ENCODE results near the gene PECR. TPM values are rescaled to one million over a fixed set of nuclear protein-coding genes. Genes with fewer than 3 reads are reported as not detected.
"Not testable (repeated sequence)": the region's sequence is repeated elsewhere in the genome, so short reads cannot be mapped to it uniquely, and the experiment has no call there.

Gene PECR
- total and polyA plus RNA-seq, 4 donors: 31.8 to 152 (median 65.5) TPM

DNA sequence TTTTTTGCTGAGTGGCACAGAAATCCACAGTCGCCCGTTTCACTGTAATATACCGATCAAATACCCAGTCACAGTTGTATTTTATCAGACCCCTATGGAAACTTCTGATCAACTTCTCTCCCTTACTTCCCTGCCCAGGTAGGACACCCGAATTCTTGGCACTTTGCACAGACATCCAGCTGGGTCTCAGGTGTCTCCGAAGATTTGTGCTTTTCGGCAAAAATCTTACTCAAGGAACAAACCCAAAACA is 68.9 kb downstream of the PECR start (continued):
- TF ChIP-seq, protein P1, sequence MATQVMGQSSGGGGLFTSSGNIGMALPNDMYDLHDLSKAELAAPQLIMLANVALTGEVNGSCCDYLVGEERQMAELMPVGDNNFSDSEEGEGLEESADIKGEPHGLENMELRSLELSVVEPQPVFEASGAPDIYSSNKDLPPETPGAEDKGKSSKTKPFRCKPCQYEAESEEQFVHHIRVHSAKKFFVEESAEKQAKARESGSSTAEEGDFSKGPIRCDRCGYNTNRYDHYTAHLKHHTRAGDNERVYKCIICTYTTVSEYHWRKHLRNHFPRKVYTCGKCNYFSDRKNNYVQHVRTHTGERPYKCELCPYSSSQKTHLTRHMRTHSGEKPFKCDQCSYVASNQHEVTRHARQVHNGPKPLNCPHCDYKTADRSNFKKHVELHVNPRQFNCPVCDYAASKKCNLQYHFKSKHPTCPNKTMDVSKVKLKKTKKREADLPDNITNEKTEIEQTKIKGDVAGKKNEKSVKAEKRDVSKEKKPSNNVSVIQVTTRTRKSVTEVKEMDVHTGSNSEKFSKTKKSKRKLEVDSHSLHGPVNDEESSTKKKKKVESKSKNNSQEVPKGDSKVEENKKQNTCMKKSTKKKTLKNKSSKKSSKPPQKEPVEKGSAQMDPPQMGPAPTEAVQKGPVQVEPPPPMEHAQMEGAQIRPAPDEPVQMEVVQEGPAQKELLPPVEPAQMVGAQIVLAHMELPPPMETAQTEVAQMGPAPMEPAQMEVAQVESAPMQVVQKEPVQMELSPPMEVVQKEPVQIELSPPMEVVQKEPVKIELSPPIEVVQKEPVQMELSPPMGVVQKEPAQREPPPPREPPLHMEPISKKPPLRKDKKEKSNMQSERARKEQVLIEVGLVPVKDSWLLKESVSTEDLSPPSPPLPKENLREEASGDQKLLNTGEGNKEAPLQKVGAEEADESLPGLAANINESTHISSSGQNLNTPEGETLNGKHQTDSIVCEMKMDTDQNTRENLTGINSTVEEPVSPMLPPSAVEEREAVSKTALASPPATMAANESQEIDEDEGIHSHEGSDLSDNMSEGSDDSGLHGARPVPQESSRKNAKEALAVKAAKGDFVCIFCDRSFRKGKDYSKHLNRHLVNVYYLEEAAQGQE (IDR thresholded peaks at IDR 0.05): no peak

DNA sequence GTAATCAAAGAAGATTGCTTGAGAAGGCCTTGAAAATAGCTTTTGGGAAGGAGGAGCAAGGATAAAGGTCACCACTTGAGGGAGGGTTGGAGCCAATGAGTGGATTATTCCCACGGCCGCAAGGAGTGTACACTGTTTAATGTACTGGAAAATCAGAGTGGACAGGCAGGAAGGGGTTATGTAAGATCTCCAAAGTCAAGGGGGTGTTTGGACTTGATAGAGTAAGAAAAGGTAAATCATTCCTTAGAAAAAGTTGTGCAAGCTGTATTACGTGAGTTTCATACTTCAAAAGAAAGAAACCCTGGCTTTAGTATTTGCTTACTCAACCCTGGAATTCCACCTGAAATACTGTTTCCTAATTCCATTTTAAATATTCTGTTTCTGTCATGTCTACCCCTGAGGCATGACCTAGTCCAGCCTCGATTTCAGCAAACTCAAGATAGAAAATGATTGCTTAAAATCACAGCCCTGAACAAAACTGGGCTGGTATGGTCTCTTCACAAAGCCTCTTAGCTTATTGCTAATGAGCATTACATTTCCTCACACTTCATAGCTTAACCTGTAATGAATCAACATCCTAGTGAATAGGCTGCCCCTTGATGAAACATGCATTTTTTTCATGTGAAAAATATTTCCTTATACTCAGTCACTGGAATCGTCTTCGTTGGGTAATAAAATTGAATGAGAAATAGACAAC is 69.3 kb downstream of the PECR start:
- Histone ChIP-seq H3K4me1 (ENCODE audit: control insufficient read depth in 4 of 4, insufficient read depth in 4 of 4, low read length in 3 of 4) (peaks cover 5 to 22% (median 14%) of the 10 kb centered on the region in 4 donors), H3K36me3 (ENCODE audit: control insufficient read depth in 4 of 4, insufficient read depth in 3 of 4, low read depth in 1 of 4, low read length in 3 of 4) (peaks cover 0 to 8% (median 3%) of the 10 kb centered on the region in 4 donors), H3K27me3 (ENCODE audit: control insufficient read depth in 4 of 4, insufficient read depth in 4 of 4, low read length in 3 of 4) (no peaks in the 10 kb centered on the region), H3K4me3 (ENCODE audit: low read depth in 1 of 3, low read length in 3 of 3) (no peak overlapping the region), H3K9me3 (ENCODE audit: control insufficient read depth in 4 of 4, low read length in 3 of 4) (no peaks in the 10 kb centered on the region), H3K9ac (ENCODE audit: low read depth in 1 of 2, low read length in 2 of 2) (no peak overlapping the region), H3K27ac (ENCODE audit: low read depth in 1 of 2, low read length in 2 of 2) (peak overlapping the region; percentile 65 to 71)
- no peak for DNase-seq (ENCODE audit: low spot score)
- 34% methylated on average over 6 of the region's 6 CpGs for WGBS
- TF ChIP-seq HNF4A (conservative IDR thresholded peaks at IDR 0.05): peak in 1 of 2 donors; percentile 46
- TF ChIP-seq, protein P2, sequence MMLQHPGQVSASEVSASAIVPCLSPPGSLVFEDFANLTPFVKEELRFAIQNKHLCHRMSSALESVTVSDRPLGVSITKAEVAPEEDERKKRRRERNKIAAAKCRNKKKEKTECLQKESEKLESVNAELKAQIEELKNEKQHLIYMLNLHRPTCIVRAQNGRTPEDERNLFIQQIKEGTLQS (IDR thresholded peaks at IDR 0.05): peak; percentile 9
- TF ChIP-seq SP1 (IDR thresholded peaks at IDR 0.05): peak; percentile 8
- TF ChIP-seq, protein P3, sequence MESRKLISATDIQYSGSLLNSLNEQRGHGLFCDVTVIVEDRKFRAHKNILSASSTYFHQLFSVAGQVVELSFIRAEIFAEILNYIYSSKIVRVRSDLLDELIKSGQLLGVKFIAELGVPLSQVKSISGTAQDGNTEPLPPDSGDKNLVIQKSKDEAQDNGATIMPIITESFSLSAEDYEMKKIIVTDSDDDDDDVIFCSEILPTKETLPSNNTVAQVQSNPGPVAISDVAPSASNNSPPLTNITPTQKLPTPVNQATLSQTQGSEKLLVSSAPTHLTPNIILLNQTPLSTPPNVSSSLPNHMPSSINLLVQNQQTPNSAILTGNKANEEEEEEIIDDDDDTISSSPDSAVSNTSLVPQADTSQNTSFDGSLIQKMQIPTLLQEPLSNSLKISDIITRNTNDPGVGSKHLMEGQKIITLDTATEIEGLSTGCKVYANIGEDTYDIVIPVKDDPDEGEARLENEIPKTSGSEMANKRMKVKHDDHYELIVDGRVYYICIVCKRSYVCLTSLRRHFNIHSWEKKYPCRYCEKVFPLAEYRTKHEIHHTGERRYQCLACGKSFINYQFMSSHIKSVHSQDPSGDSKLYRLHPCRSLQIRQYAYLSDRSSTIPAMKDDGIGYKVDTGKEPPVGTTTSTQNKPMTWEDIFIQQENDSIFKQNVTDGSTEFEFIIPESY (IDR thresholded peaks at IDR 0.05): no peak
- peak in 1 of 2 donors; percentile 22 for TF ChIP-seq RXRA (IDR thresholded peaks at IDR 0.05)
- TF ChIP-seq RAD21 (IDR thresholded peaks at IDR 0.05): no peak

GRCh38 chr2:216009215-216009614 is 72.4 kb downstream of the PECR start:
- not testable (repeated sequence) for H3K4me3 ChIP-seq (ENCODE audit: low read depth in 1 of 3, low read length in 3 of 3); DNase-seq (ENCODE audit: low spot score); H3K9ac ChIP-seq (ENCODE audit: low read depth in 1 of 2, low read length in 2 of 2); H3K27ac ChIP-seq (ENCODE audit: low read depth in 1 of 2, low read length in 2 of 2); H3K36me3 ChIP-seq (ENCODE audit: control insufficient read depth in 4 of 4, insufficient read depth in 3 of 4, low read depth in 1 of 4, low read length in 3 of 4); H3K27me3 ChIP-seq (ENCODE audit: control insufficient read depth in 4 of 4, insufficient read depth in 4 of 4, low read length in 3 of 4); H3K9me3 ChIP-seq (ENCODE audit: control insufficient read depth in 4 of 4, low read length in 3 of 4)
- WGBS: 85% methylated on average over 2 of the region's 2 CpGs
- peaks cover 10 to 33% (median 19%) of the 10 kb centered on the region in 4 donors for H3K4me1 ChIP-seq (ENCODE audit: control insufficient read depth in 4 of 4, insufficient read depth in 4 of 4, low read length in 3 of 4)

DNA sequence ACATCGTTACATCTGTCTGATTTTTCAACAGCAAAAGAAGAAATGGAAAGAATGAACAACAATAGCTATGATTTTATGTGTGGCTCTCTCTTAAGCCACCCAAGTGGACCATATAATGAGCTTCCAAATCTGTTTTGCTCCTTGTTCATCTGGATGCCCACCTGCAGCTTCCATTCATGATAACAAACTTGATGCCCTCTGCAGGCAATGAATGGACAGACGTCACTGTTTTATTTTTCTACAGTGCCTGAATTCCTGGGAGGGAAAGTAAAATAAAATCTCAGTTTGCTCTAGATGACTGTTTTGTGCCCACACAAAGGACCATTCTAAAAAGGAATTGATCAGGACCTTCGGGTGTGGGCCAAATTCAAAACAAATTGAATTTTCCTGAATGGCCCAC is 73.2 kb downstream of the PECR start:
- no peak for DNase-seq (ENCODE audit: low spot score)
- Histone ChIP-seq H3K27me3 (ENCODE audit: control insufficient read depth in 4 of 4, insufficient read depth in 4 of 4, low read length in 3 of 4) (no peaks in the 10 kb centered on the region), H3K4me1 (ENCODE audit: control insufficient read depth in 4 of 4, insufficient read depth in 4 of 4, low read length in 3 of 4) (peaks cover 10 to 32% (median 18%) of the 10 kb centered on the region in 4 donors), H3K9me3 (ENCODE audit: control insufficient read depth in 4 of 4, low read length in 3 of 4) (no peaks in the 10 kb centered on the region), H3K27ac (ENCODE audit: low read depth in 1 of 2, low read length in 2 of 2) (no peak overlapping the region), H3K9ac (ENCODE audit: low read depth in 1 of 2, low read length in 2 of 2) (no peak overlapping the region), H3K4me3 (ENCODE audit: low read depth in 1 of 3, low read length in 3 of 3) (no peak overlapping the region), H3K36me3 (ENCODE audit: control insufficient read depth in 4 of 4, insufficient read depth in 3 of 4, low read depth in 1 of 4, low read length in 3 of 4) (peaks cover 0 to 2% (median 0%) of the 10 kb centered on the region in 4 donors)
- no peak for TF ChIP-seq NR2F2 (IDR thresholded peaks at IDR 0.05)
- TF ChIP-seq GABPA (IDR thresholded peaks at IDR 0.05 in 1 of 2, conservative IDR thresholded peaks at IDR 0.05 in 1 of 2): no peak
- TF ChIP-seq YY1 (IDR thresholded peaks at IDR 0.05): no peak
- no peak for TF ChIP-seq RAD21 (IDR thresholded peaks at IDR 0.05)
- TF ChIP-seq RXRA (IDR thresholded peaks at IDR 0.05): no peak
- TF ChIP-seq, protein P2 (IDR thresholded peaks at IDR 0.05): no peak
- no peak for TF ChIP-seq FOXA1 (IDR thresholded peaks at IDR 0.05)
- TF ChIP-seq, protein P3 (IDR thresholded peaks at IDR 0.05): no peak
- WGBS: 90% methylated on average over 3 of the region's 3 CpGs

Measured in liver (tissue), 9 donors.